Measurements from ENCODE around the gene MAP4K2.

The MAP4K2 gene

GRCh38 chr11:64810891-64811272 is 7.9 kb upstream of the MAP4K2 start:
- DNase-seq, result no peak

DNA sequence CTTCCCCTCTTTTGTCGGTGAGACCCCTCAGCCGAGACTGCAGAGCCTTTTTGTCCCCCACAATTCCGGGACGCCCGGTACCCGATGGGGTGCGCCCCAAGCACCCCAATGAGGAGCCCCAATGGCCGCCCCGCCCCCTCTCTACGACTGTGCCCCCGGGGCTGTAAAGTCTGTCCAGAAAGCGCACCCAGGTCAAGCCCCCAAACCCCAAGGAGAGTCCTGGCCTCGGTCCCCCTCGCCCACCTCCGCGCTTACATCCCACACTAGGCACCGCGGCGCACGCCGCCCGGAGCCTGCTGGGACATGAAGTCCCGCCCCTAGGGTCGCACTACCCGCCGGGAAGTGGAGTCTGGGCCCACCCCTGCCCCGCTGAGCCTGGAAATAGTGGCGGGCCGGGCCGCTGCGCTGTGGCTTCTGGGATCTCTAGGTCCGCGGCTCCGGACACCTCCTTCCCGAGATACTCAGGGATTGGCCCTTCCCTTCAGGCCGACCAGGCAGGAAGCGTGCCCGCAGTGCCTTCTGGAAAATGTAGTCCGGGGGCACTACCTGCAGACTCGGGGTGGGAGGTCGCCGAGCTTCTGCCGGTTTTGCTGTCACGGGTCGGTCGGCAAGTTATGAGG is 7.4 kb upstream of the MAP4K2 start, which contains the start of gene MEN1:
Gene MEN1, minus strand, starts transcription at position 281 of the 620 bp plus-strand sequence. CDS start 442 bp downstream, outside the sequence.
- DNase-seq, result peak; percentile 96

DNA sequence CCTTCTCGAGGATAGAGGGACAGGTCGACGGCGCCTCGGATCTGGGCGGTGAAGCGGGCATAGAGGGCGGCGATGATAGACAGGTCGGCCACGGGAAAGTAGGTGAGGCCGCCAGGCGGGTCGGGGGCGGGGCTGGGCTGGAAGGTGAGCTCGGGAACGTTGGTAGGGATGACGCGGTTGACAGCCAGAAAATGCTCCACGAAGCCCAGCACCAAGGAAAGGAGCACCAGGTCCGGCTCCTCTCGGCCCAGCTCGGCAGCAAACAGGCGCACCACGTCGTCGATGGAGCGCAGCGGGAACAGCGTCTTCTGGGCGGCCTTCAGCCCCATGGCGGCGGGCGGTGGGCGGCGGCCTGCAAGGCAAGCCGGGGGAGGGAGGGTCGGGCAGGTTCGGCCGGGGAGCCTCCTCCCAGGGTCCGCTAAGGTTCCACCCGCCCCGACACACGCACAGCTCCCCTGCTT is 6.8 kb upstream of the MAP4K2 start:
- DNase-seq, result no peak

- DNase-seq, result no peak
Observed at GRCh38 chr11:64805481-64805880, 2.5 kb upstream of the MAP4K2 start.

GRCh38 chr11:64804346-64805210 is 1.6 kb upstream of the MAP4K2 start:
- no peak for DNase-seq

DNA sequence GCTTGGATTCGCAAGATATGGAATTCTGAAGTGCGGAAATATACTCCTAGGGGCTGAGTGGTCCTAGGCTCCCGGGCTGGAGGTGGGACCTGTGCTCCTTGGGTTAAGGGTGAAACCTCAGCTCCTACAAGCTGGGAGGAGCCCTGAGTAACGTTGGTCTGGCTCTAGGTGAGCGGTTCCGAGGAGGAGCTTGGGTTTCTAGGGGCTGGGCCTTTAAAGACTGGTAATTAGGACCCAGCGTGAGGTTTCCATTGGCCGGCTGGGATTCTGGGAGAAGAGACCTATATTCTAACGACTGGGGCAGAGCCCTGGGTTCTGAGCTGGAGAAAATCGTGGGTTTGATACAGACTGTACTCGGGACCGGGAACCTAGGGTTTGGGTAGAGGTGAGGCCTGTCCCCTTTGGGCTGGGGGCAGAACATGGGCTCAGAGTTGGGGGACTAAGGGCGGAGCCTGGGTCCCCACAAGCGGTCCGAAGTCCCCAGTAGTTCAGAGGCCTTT is 882 bp upstream of the MAP4K2 start:
- no peak for DNase-seq

DNA sequence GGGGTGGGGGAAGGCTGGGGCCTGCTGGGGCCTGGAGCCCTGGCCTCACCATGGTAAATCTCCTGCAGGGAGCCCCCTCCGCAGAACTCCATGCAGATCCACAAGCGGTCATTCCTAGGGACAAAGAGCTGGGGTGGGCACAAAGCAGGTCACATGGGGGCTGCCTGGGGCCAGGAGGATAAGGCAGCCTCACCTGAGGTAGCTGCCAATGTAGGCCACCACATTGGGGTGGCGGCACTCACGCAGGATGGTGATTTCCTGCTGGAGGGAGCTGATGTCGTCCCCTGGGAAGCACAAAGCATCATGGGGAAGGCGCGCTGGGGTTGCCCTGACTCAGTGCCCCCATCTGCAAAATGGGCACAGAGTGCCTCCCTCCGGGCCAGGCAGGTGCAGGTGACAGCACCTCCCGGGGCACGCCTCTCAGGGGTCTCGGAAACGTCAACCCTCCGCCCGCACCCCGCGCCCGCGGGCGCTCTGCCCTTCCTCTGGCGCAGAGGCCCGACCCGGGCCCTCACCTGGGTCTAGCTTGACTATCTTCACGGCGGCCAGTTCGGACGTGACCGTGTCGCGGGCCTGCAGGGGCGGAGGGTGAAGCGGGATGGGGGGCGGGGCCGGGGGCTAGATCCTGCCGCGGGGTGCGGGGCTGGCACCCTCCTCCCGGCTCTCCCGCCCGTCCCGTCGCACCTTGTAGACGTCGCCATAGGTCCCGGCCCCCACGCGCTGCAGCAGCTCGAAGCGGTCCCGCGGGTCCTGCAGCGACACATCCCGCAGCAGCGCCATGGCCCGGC is 450 bp downstream of the MAP4K2 start:
- peak; percentile 42 for DNase-seq

DNA sequence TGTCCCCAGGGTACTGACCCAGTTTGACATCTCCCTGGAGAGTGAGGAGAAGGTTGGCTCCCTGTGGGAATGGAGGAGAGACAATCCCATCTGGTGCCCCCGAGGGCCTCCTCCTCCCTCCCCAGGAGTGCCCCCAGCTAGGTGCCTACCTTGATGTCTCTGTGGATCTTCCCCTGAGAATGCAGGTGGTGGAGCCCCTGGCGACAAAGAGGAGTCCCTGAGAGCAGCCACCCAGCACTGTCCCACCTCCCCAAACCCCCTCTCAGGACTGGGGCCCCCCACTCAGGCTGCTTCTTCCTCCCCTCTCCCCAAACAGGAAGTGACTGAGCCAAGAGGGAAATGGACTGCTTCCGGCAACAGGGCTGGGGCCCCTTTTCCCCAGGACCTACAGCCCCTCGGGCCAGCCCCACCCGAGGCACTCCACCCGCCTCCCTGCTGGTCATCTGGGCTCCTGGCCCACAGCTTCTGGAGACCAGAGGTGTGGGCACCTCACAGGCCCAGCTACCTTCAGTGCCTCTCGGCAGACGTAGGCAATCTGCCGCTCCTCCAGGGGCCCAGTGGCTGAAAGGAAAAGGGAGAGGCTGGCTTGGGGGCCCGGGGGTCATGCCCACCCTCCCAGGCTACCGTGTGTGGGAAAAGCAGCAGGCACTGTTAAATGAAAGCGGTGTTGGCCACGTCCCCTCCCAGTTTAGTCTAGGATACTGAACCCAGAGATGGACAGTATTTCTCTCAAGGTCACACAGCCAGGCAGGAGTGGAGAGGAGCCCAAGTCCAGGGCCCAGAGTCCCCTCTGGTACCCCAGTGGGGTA is 1.2 kb downstream of the MAP4K2 start:
- DNase-seq, result peak; percentile 44

- DNase-seq, result no peak
Observed at GRCh38 chr11:64801158-64801464, 1.9 kb downstream of the MAP4K2 start.

DNA sequence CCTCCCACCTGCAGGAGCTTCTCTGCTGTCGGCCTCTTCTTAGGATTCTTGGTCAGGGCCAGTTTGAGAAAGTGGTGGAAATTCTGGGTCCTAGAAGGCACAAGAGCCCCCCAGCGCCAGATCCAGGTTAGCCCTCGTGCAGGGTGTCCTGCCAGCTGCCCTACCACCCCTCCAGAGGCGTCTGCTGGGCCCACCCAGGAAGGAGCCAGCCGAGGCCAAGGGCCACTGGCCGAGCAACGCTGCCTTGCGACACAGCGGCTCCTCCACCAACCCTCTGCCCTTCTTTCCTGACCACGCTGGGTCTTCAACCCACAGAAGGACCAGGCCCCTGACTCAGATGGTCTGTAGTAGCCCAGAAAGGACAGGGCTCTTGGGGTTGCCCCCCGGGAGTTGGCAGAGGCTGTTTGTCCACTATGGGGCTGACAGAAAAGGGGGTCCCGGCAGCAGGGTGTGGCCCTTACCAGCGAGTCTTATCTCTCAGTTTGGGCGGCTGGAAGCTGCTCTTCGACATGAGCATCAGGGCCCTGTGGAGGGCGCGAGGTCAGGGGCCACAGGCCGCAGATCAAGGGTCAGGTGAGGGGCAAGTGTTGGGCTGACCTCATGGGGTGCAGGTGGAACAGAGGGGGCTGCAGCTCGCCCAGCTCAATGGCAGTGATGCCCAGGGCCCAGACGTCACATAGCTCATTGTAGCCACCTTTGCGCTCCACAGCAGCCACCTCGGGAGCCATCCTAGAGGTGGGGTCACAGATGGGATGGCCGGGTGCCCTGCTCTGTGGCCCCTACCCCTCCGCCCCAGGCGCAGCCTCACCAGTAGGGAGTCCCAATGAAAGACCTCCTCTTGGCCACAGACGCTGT is 2.5 kb downstream of the MAP4K2 start:
- peak; percentile 38 for DNase-seq

GRCh38 chr11:64799623-64800302 is 3.3 kb downstream of the MAP4K2 start:
- DNase-seq, result peak; percentile 46

DNA sequence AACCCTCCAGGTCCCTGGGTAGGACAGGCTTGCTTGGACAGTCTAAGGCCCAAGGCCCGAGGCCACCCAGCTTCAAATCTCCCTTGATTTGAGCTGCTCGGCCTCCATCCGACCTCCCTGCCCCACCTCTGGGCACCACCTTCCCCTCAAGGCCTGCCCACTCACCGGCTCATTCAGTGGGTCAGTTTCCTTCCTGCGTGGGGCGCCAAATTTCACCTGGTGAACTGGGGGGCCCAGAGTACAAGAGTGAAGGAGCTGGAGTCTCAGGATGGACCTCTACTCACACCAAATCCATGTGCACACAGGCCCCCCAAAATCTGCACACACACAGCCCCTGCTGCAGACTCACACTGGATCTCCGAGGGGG is 3.8 kb downstream of the MAP4K2 start:
- DNase-seq, result no peak

DNA sequence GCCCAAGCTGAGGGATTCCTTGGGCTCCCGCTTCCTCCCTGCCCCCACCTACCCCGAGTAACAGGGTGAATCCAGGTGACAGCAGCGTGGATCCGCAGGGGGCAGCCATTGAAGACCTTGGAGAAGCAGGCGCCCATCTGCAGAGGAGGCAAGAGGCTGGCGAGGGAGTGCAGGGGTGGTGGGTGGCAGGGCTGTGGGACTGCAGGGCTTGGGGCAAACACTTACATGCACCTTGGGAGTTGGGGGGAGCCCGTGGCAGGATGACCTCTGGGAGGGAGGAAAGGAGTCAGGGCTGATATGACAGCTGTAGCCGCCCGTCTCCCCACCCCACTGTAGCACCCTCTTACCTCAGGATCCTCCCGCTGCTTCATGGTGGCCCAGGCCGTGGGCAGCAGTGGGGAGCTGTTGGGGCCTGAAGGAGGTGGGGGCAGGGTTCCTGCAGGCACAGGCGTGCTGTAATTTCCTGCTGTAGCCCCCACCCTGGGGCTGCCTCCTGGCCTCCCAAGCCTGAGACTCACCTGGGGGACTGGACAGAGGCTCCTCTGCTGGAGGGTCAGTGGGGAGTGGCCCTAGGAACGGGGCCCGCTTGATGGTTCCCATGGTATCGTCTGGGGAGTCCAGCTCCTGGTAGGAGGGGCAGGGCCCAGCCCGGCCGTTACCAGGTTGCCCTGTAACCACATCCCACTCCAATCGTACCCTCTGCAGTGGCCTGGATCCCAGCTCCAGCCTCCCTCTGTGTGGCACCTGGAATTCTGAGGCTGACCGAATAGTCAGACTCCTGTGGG is 6.1 kb downstream of the MAP4K2 start:
- DNase-seq, result no peak

- no peak for DNase-seq
Observed at GRCh38 chr11:64796047-64796756, 6.8 kb downstream of the MAP4K2 start.

GRCh38 chr11:64794526-64794925 is 8.5 kb downstream of the MAP4K2 start:
- no peak for DNase-seq

DNA sequence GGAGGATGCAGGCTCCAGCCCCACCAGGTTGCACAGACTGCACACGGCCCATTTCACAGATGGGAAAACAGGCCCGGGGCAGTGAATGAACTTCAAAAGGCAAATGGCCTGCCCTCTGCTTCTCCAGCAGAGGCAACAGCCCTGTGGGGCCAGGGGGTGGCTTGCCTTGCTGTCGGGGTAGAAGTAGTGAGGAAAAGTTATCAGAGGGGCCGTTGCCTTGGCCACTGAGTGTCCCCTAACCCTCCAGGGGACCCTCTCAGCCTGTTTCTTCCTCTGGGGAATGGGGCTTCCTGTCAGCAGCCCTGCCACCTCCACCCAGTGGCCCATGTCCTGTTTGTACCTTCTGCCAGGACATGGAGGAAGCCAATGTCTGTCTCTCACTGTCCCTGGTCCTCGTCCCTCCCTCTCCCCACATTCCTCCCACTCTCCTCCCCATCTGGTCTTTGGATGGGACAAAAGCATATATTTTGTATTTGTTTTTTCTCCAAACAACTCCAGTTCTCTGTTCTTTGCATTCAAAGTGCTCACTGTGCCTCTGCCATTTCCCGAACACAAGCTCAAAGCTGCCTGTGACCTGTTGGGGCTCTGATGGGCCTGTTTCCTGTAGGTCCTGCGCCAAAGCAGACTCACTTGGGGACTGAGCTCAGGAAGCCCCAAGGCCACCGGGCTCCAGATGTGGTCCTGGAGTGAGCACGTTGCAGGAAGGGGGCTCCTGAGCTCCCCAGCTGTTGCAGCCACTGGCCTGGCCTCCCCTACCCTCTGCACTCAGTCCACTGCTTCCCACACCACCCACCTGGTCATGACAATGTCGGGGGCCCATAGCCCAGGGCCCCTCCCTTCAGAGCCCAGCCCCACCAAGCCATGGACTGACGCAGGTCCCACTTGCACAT is 9.5 kb downstream of the MAP4K2 start:
- peak; percentile 68 for DNase-seq

- DNase-seq, result no peak
Observed at GRCh38 chr11:64792482-64792881, 10.5 kb downstream of the MAP4K2 start.

DNA sequence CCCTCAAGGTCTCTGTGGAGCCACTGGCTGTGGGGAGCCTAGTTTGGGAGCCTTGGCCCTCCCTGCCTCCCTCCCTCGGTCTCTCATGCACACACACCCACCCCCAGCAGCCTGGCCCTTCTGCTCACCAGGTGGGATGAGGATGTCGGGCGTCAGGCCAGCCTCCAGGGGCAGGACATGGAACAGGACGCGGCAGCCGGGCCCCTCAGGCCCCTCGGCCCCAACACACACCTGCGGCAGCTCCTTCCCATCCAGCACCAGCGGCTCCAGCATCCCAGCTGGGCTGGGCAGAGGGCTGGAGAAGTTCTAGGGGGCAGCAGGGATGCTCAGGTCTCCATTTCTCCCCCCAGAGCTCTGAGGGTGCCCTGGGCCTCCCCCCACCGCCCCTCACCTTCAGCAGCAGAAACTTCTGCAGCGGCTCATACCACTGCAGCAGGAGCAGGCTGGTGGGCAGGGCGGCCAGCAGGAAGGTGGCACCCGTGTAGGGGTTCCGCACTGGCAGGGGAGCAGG is 11.2 kb downstream of the MAP4K2 start:
- DNase-seq, result no peak

All from right forelimb (tissue), 1 donor.